ENCODE results near the gene TBL1X. TPM values are rescaled to one million over a fixed set of nuclear protein-coding genes. Genes with fewer than 3 reads are reported as not detected.

The TBL1X gene
- total and polyA plus RNA-seq, 2 of the 4 experiments (the other 2 are of a cell fraction), result 16.2 to 20.8 TPM

DNA sequence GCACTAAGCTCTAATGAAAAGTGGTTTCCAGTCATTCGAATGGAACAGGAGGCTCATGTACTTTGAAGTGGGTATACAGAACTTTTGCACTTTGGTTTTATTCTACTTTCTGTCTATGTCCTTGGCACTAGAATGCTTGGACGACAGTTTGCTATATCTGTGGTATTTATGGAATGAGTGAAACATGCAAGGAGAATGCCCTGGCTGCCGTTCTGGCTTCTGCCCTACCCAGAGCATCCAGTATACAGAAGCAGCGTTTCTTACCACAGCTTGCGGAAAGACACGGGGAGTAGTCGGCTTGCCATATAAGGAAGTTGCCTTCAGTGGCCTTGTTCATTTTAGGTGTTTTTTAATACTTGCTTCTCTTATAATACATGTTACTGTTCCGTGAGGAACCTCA is 98.0 kb downstream of the TBL1X start:
- in situ Hi-C loops (cut with MboI; ENCODE audit: low sequenced_read_pairs), result no loop called here
- ATAC-seq (ENCODE audit: low read depth) (peak; percentile 93), DNase-seq (peak; percentile 89)
- Histone ChIP-seq H3K4me3 (ENCODE audit: insufficient read depth, low read depth, low read length) (no peak overlapping the region), H3K9me1 (ENCODE audit: insufficient read depth, low read length) (peaks cover 9% of the 10 kb centered on the region), H2BK20ac (ENCODE audit: low read depth, low read length) (peak overlapping the region; percentile 94; the same call in 1 of the 2 replicates), H3K9ac (ENCODE audit: low read depth, low read length) (no peak overlapping the region), H3K4ac (ENCODE audit: low read depth, low read length) (peak overlapping the region; percentile 74; the same call in 1 of the 2 replicates), H3K27ac (ENCODE audit: insufficient read depth, low read length) (no peak overlapping the region; the same call in 1 of the 2 replicates), H3K18ac (ENCODE audit: low read depth, low read length) (no peak overlapping the region; the same call in 1 of the 2 replicates), H3K9me3 (ENCODE audit: control insufficient read depth, insufficient read depth, low read length) (no peaks in the 10 kb centered on the region), H3K56ac (ENCODE audit: extremely low read depth, insufficient read depth, low read length) (peak overlapping the region; percentile 75), H3K23ac (ENCODE audit: low read depth, low read length) (peak overlapping the region; percentile 74; the same call in 1 of the 2 replicates), H3K36me3 (ENCODE audit: control insufficient read depth, insufficient read depth, low read length) (no peaks in the 10 kb centered on the region; the same call in none of the 2 replicates), H2AK5ac (ENCODE audit: low read depth, low read length) (no peak overlapping the region), H3K4me1 (ENCODE audit: control insufficient read depth, insufficient read depth, low read length) (peaks cover 6% of the 10 kb centered on the region; the same call in 1 of the 2 replicates), H3K4me2 (ENCODE audit: low read depth, low read length) (peak overlapping the region; percentile 69; the same call in 1 of the 2 replicates), H3K14ac (replicated peaks; ENCODE audit: low read depth, low read length) (peak overlapping the region; percentile 80; the same call in 1 of the 2 replicates), H3K27me3 (ENCODE audit: control insufficient read depth, insufficient read depth, low read length) (no peaks in the 10 kb centered on the region), H4K8ac (ENCODE audit: low read depth in 2 of 2, low read length in 2 of 2) (peak overlapping the region; percentile 1 to 83; a peak in 3 of 4 replicates), H2BK120ac (ENCODE audit: low read depth, low read length) (peak overlapping the region; percentile 79), H4K20me1 (ENCODE audit: insufficient read depth, low read length) (peaks cover 10% of the 10 kb centered on the region; the same call in 1 of the 2 replicates), H2BK15ac (ENCODE audit: low read depth, low read length) (no peak overlapping the region), H4K5ac (ENCODE audit: low read depth, low read length) (peak overlapping the region; percentile 79; the same call in 1 of the 2 replicates), H2AK9ac (replicated peaks; ENCODE audit: low read depth, low read length, poor library complexity) (no peak overlapping the region), H4K91ac (ENCODE audit: insufficient read depth, low read depth, low read length) (peak overlapping the region; percentile 54), H2AFZ (replicated peaks; ENCODE audit: low read length, poor library complexity) (no peak overlapping the region), H2BK5ac (ENCODE audit: low read depth, low read length, poor library complexity, severe bottlenecking) (peak overlapping the region; percentile 92), H3K79me1 (ENCODE audit: low read depth in 1 of 2, low read length in 2 of 2) (peaks cover 12 to 52% of the 10 kb centered on the region in 2 experiments; a peak in 3 of 4 replicates)
- TF ChIP-seq BHLHE40 (IDR thresholded peaks at IDR 0.05; ENCODE audit: low read depth, low read length) (no peak), CEBPB (IDR thresholded peaks at IDR 0.05; ENCODE audit: low read depth, low read length) (no peak)
- no CpG with 5 or more reads among the region's 8 CpGs for WGBS, 2 experiments (ENCODE audit: extremely low coverage in 2 of 2, insufficient read length in 1 of 2)
- no TSS peak for BruUV-seq (replicated peaks)
- intact Hi-C loops (cut with micrococcal nuclease), result loop anchor here (5.0 kb wide), 1 partner anchor 91 kb away; no protein-coding TSS in a partner anchor
- POLR2A ChIA-PET (ENCODE audit: unreplicated experiment), result no interaction called here
- dilution Hi-C loops (cut with HindIII; ENCODE audit: low sequenced_read_pairs, unreplicated experiment), result no loop called here
- CTCF ChIA-PET, result no interaction called here

Data from IMR-90 (cell line).